Keratinocyte (primary cell): ENCODE results near the gene CFAP45. TPM values are rescaled to one million over a fixed set of nuclear protein-coding genes. Genes with fewer than 3 reads are reported as not detected.
A peak's percentile ranks its signal among the peaks of the same experiment; 100 is the strongest.

ENCODE experiments used
- DNase-seq: peaks from one replicate; pipeline ENCODE4 v3.0.0-alpha.2; 2011; ENCODE audit warnings: low read depth, missing footprints, low spot score
- FAIRE-seq: peaks from 2 replicates; lab custom pipeline; 2011; peaks lifted over from hg19 to GRCh38; lab: Jason Lieb, UNC
- H2AFZ ChIP-seq: 2 replicates; pipeline ENCODE4 v1.6.0; 2012; ENCODE audit warnings: low read length, control low read depth, inconsistent platforms; ENCODE audit not compliant: control insufficient read depth
- H3K27ac ChIP-seq: 2 replicates; pipeline ENCODE4 v1.5.1; 2011; ENCODE audit warnings: low read length; ENCODE audit not compliant: control insufficient read depth, insufficient read depth
- H3K27me3 ChIP-seq: 3 replicates; pipeline ENCODE4 v1.6.0; 2011; ENCODE audit warnings: low read length; ENCODE audit not compliant: control insufficient read depth, insufficient read depth; ENCODE audit errors: extremely low read depth
- H3K36me3 ChIP-seq, 2 experiments: 2 replicates in 1 of 2; 3 replicates in 1 of 2; pipeline ENCODE4 v1.5.1; 2011; ENCODE audit warnings: low read length in 2 of 2, mild to moderate bottlenecking in 1 of 2; ENCODE audit not compliant: control insufficient read depth in 2 of 2, insufficient read depth in 2 of 2; ENCODE audit errors: extremely low read depth in 1 of 2
- H3K4me1 ChIP-seq: 3 replicates; pipeline ENCODE4 v1.5.1; 2011; ENCODE audit warnings: low read length; ENCODE audit not compliant: control insufficient read depth, insufficient read depth; ENCODE audit errors: extremely low read depth
- H3K4me2 ChIP-seq: 3 replicates; pipeline ENCODE4 v1.6.0; 2011; ENCODE audit warnings: low read depth, low read length; ENCODE audit not compliant: control insufficient read depth, insufficient read depth; ENCODE audit errors: extremely low read depth
- H3K4me3 ChIP-seq, 3 experiments: fragments of 200-600 bp in 1 of 3; sonication (generic) in 1 of 3; 2 replicates in 2 of 3; 3 replicates in 1 of 3; pipeline ENCODE4 v1.5.1; 2011 to 2016; ENCODE audit warnings: low read length in 3 of 3, mild to moderate bottlenecking in 3 of 3, control low read depth in 2 of 3, inconsistent platforms in 1 of 3, low read depth in 1 of 3, mixed read lengths in 1 of 3, mixed run types in 1 of 3, moderate library complexity in 1 of 3; ENCODE audit not compliant: control insufficient read depth in 2 of 3, insufficient read depth in 2 of 3; ENCODE audit errors: extremely low read depth in 1 of 3
- H3K79me2 ChIP-seq: 2 replicates; pipeline ENCODE4 v1.6.0; 2012; ENCODE audit warnings: low read length; ENCODE audit not compliant: control insufficient read depth, insufficient read depth
- H3K9ac ChIP-seq: 3 replicates; pipeline ENCODE4 v1.6.0; 2011; ENCODE audit warnings: low read length; ENCODE audit not compliant: control insufficient read depth, insufficient read depth; ENCODE audit errors: extremely low read depth
- H3K9me1 ChIP-seq: 3 replicates; pipeline ENCODE4 v1.6.0; 2011; ENCODE audit warnings: low read length; ENCODE audit not compliant: control insufficient read depth, insufficient read depth; ENCODE audit errors: extremely low read depth
- H3K9me3 ChIP-seq: 2 replicates; pipeline ENCODE4 v1.5.1; 2012; ENCODE audit warnings: low read depth, low read length; ENCODE audit not compliant: control insufficient read depth
- H4K20me1 ChIP-seq: 3 replicates; pipeline ENCODE4 v1.6.0; 2011; ENCODE audit warnings: low read length; ENCODE audit not compliant: control insufficient read depth, insufficient read depth; ENCODE audit errors: extremely low read depth
- CTCF ChIP-seq, 3 experiments: IDR thresholded peaks in 1 of 3; conservative IDR thresholded peaks in 1 of 3; optimal IDR thresholded peaks in 1 of 3; 2 replicates in 2 of 3; 3 replicates in 1 of 3; pipeline versions ENCODE3 to v1.5.1; 2011; ENCODE audit warnings: low read length in 3 of 3, mild to moderate bottlenecking in 3 of 3, moderate library complexity in 2 of 3, control low read depth in 1 of 3, inconsistent platforms in 1 of 3; ENCODE audit not compliant: insufficient read depth in 2 of 3; ENCODE audit errors: extremely low read depth in 1 of 3
- EZH2 ChIP-seq: IDR thresholded peaks from one replicate; pipeline ENCODE4 v1.6.1; 2012; ENCODE audit warnings: inconsistent platforms, mild to moderate bottlenecking, low read length, moderate library complexity
- dilution Hi-C: fragments of 300-500 bp; cut with MboI; formaldehyde crosslinking; loops from one replicate; pipeline ENCODE4 v1.7.0; 2020; ENCODE audit warnings: low sequenced_read_pairs; ENCODE audit not compliant: extremely low pct_ligation_motif_present
- polyA plus RNA-seq, 5 experiments: library from polyadenylated mRNA; depleted of rRNA in 3 of 5; stranded (reverse) in 3 of 5; stranded (forward) in 1 of 5; unstranded in 1 of 5; fragments of >200 nt; gene quantifications; 1 replicate in 1 of 5; 2 replicates in 3 of 5; 3 replicates in 1 of 5; pipeline versions ENCODE4 v1.2.1 to v1.2.3, GENCODE V29; 2011 to 2012; ENCODE audit warnings: missing spikeins in 2 of 5, low read depth in 1 of 5, low replicate concordance in 1 of 5

The CFAP45 gene
- polyA plus RNA-seq, 1 donor (not counting 4 experiments of a cell fraction or from before 2014, with no cell fraction given), result 2.3 TPM

GRCh38 chr1:159933347-159933746 lies 33.4 kb upstream of the CFAP45 start:
- H3K27ac ChIP-seq, result peak overlapping the region; percentile 85
- H3K4me3 ChIP-seq, result no peak overlapping the region
- peak overlapping the region; percentile 65 for H3K4me2 ChIP-seq
- H2AFZ ChIP-seq, result no peak overlapping the region
- H3K4me1 ChIP-seq, result peaks cover 52% of the 10 kb centered on the region
- H3K36me3 ChIP-seq, result peaks cover 6 to 10% of the 10 kb centered on the region in 2 experiments
- dilution Hi-C loops, result no loop called here
- H3K27me3 ChIP-seq, result no peaks in the 10 kb centered on the region
- no peak for TF ChIP-seq EZH2
- no peak for TF ChIP-seq CTCF (optimal IDR thresholded peaks at IDR 0.05 in 1 of 3, IDR thresholded peaks at IDR 0.05 in 1 of 3, conservative IDR thresholded peaks at IDR 0.05 in 1 of 3; ENCODE audit: extremely low read depth in 1 of 3, insufficient read depth in 2 of 3, low read length in 3 of 3)
- FAIRE-seq, result peak; percentile 94
- peak overlapping the region; percentile 39 for H3K9ac ChIP-seq
- no peaks in the 10 kb centered on the region for H3K9me1 ChIP-seq
- H3K79me2 ChIP-seq, result no peaks in the 10 kb centered on the region
- H3K9me3 ChIP-seq, result no peaks in the 10 kb centered on the region
- no peaks in the 10 kb centered on the region for H4K20me1 ChIP-seq
- no peak for DNase-seq

DNA sequence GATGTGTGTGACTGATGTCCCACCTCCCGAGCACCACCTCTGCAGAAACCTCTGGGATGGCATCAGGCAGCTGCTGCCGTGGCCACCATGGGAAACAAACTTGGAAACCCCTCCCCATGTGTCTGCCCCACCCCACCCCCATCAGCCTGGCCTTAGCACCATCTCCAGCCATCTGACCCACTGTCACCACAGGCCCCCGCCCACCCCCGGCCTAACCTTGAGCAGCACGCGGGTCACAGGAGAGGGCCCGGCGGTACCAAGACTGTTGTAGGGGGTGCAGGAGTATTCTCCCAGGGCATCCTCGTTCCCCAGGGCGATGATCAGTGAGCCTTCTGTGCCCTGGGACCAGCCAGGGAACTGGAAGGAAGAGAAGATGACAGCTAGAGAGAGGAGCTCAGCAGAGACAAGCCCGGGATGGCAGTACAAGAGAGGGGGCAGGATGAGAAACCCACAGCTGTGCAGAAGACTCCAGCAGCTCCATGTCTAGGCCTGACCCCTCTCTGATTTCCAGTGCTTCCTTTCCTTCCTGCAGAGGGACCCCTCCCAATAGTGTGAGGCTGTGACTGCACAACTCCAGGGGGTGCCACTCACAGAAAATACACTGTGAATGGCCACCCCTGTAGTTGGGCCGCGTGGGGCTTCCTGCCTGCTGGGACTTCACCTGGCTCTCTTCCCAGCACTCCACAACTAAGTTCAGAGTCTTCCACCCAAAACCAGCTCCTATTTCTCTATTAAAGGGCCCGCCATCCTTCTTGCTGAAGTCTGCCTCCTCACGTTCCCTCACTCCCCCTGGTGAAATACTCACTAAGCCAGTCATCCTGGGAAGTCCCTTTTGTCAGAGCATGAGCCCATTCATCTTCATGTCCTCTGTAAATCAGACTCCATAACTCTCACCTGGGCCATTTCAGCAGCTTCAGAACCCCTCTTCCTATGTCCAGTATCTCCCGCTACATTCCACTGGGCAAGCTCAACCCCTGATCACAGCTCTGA lies 32.6 kb upstream of the CFAP45 start:
- H2AFZ ChIP-seq, result no peak overlapping the region
- H3K9me1 ChIP-seq, result no peaks in the 10 kb centered on the region
- H3K9ac ChIP-seq, result peak overlapping the region; percentile 39
- DNase-seq (no peak), FAIRE-seq (peak; percentile 80)
- TF ChIP-seq CTCF (optimal IDR thresholded peaks at IDR 0.05 in 1 of 3, IDR thresholded peaks at IDR 0.05 in 1 of 3, conservative IDR thresholded peaks at IDR 0.05 in 1 of 3; ENCODE audit: extremely low read depth in 1 of 3, insufficient read depth in 2 of 3, low read length in 3 of 3) (peak in 1 of 3 experiments; percentile 15), EZH2 (no peak)
- H3K4me2 ChIP-seq, result peak overlapping the region; percentile 65
- H3K9me3 ChIP-seq, result no peaks in the 10 kb centered on the region
- H4K20me1 ChIP-seq, result no peaks in the 10 kb centered on the region
- H3K4me1 ChIP-seq, result peaks cover 45% of the 10 kb centered on the region
- H3K4me3 ChIP-seq, result no peak overlapping the region
- H3K79me2 ChIP-seq, result no peaks in the 10 kb centered on the region
- peak overlapping the region; percentile 85 for H3K27ac ChIP-seq
- H3K27me3 ChIP-seq, result no peaks in the 10 kb centered on the region
- dilution Hi-C loops, result no loop called here
- H3K36me3 ChIP-seq, result peaks cover 6 to 14% of the 10 kb centered on the region in 2 experiments
